Mammary epithelial cell (primary cell): ENCODE measurements around the gene RFX8.
"Not testable (repeated sequence)": the region's sequence is repeated elsewhere in the genome, so short reads cannot be mapped to it uniquely, and the experiment has no call there.

ENCODE experiments used
- CTCF ChIP-seq, 2 donors: IDR thresholded peaks in 1 of 2; conservative IDR thresholded peaks in 1 of 2; 2 replicates each; pipeline ENCODE4 v1.5.1; 2011 to 2012; ENCODE audit warnings: inconsistent platforms in 2 of 2, low read length in 2 of 2, mild to moderate bottlenecking in 2 of 2, control low read depth in 1 of 2, low read depth in 1 of 2; ENCODE audit not compliant: insufficient read depth in 1 of 2; ENCODE audit errors: extremely low read depth in 1 of 2
- EZH2 ChIP-seq: IDR thresholded peaks from 2 replicates; pipeline ENCODE4 v1.6.1; 2012; ENCODE audit warnings: low read length, inconsistent platforms, borderline replicate concordance

- TF ChIP-seq CTCF (conservative IDR thresholded peaks at IDR 0.05 in 1 of 2, IDR thresholded peaks at IDR 0.05 in 1 of 2; ENCODE audit: extremely low read depth in 1 of 2, insufficient read depth in 1 of 2, low read depth in 1 of 2, low read length in 2 of 2); EZH2: not testable (repeated sequence)
These were observed 122.3 kb downstream of the RFX8 start for GRCh38 chr2:101352631-101353030.
